Measurements from ENCODE around the gene SKIDA1. TPM values are rescaled to one million over a fixed set of nuclear protein-coding genes. Genes with fewer than 3 reads are reported as not detected.

Gene SKIDA1
- polyA plus RNA-seq, 3 donors: 11.2 to 13.0 (median 11.9) TPM

DNA sequence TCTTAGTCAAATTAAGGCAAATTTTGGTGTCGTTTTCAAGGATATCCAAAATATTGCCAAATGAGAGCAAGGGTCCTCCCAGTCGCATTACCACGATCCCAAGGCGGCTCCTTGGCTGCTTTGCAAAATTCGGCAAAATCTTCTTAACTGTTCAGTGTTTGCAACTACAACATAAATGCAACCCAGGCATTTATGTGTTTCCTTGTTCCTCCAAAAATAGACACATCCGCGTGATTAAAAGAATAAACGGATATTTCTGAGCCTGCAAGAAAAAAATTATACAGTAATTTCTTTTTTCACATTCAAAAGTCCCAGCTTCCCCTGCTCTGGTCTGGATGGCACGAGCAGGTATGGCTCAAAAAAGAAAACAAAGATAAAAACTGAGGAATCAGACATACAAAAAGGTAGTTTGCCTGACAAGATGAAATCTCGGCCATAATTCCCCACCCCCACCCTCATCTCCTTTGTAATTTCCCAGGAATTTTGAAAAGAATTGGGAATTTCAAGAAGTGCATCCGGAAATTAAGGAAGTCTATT is 6.0 kb downstream of the SKIDA1 start:
- peak in 1 of 11 donors; percentile 9 for DNase-seq (ENCODE audit: extremely low read depth in 1 of 11, low read depth in 9 of 11, low spot score in 4 of 11)

DNA sequence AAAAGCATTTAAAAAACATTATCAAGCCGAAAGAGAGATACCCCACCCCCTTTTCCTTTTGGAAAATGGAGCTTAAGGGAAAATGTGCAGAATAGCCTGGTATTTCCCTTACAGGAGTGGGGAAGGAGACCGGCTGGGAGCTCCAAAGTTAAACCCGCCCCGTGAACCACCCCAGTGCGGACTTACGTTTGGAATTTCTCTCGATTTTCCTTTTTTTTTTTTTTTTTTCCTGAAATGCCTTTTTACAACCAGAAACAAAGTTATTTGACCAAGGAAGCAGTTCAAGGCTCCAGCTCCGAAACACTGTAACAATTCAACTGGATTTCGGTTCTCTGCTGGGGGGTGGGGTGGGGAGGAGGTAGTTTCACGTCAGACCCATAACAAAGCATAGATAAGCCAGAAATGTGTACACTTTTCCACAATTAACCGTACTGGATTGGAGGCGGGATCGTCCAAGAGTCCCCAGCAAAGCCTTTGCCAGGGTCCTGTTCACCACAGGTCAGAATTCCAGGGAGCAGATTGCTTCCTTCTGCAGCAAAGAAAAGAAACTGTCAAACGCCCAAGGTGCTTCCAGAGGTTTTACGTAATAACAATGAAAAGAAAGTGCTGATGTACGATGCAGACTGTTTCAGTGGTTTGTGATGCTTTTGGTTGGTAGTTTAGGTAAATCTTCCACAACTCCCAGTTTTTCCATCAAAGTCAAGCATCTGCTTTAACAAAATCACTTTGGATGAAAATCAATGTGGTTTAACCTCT is 6.7 kb downstream of the SKIDA1 start:
- peak in 1 of 11 donors; percentile 67 for DNase-seq (ENCODE audit: extremely low read depth in 1 of 11, low read depth in 9 of 11, low spot score in 4 of 11)

DNA sequence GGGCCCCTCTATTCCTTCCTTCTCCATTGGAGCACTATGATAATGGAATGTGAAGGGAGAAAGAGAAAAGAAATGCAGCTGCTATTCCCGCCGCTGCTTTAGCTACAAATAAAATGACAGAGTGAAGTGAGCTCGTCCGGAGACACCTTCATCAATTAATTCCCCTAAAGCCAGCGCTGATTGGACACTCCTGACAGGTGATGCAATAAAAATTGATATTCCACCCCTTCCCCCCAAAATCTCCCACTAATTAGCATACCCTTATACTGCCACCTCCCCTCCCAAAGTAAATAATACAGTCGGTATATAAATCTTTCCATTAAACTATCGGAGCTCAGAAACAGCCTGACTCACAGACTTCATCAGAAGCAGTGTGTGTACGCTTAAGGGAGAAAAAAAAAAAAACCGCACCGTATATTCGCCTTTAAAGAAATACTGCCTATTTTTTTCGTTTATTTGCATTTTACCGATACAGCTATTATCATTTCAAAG is 7.3 kb downstream of the SKIDA1 start:
- peak in 4 of 11 donors; percentile 85 to 88 (median 86) for DNase-seq (ENCODE audit: extremely low read depth in 1 of 11, low read depth in 9 of 11, low spot score in 4 of 11)

DNA sequence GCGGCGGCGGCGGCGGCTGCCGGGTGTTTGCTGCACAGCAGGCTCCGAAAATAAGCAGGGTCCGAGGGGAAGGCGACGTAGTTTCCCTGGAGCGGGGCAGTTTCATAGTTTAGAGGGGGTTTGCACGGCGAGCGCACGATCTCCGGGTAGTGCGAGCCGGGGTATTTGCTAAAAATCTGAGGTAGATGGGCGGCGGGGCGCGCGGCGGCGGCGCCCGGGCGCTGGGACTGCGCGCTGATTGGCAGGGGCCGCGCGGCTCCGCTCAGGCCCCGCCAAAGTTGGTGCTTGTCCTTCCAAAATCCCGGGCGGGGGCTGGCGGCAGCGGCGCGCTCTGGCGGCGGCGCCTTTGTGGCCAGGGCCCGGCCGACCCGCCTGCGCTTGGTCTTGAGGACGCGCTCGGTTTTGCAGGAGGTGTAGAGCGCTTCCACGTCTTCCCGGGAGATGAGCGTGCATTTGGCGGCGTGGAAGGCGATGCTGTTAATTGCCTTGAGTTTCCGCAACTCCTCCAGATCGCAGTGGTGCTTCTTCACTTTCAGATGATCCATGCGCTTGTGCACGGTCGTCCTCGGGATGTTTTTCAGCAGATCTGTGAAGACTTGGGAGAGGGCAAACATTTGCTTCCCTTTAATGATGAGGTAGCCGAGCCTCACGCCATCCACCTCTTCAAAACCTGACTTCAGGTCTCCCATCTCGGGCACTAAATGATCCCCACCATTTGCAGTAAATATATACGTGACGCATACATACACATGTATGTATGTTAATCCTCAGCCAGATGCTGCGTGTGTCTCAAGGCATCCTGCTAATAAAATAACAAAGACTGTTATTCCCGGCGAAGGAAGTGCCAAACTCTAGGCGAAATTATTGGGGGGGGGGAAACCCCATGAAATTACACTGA is 8.1 kb downstream of the SKIDA1 start:
- peak in 1 of 11 donors; percentile 67 for DNase-seq (ENCODE audit: extremely low read depth in 1 of 11, low read depth in 9 of 11, low spot score in 4 of 11)

DNA sequence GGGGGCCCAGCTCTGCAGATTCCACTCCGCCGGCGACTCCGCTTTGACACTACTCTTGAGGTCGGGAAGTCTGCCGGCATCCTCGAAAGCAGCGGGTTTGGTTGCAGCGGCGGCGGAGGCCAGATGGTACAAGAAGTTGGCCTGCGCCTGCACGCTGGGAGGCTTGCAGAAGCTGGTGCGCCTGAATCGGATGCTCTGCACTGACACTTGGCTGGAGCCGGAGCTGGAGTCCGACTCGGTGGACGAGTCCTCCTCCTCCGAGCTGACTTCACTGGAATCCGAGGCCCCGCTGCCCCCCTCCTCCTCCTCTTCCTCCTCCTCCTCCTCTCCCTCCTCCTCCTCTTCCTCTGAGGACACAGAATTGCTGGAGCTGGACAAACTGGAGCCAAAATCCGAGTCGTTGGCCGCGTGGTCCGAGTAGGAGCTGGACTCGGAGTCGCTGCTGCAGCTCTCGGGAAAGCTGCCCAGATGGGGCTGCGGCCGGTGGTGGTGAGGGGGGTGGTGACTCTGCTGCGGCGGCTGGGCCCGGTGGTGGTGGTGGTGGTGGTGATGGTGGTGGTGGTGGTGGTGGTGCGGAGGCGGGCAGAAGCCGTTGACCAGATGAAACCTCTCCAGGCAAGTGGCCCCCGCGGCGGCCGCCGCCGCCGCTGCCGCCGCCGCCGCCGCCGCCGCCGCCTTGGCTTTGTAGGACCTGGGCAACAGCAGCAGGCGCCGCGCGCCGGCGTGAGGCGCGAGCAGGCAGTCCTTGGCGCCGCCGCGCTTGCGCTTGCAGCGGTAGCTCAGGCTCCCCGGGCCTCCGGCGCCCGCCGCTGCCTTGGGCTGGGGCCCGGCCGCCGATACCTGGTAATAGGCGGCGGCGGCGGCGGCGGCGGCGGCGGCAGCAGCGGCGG is 9.0 kb downstream of the SKIDA1 start:
- no peak for DNase-seq (ENCODE audit: extremely low read depth in 1 of 11, low read depth in 9 of 11, low spot score in 4 of 11)

DNA sequence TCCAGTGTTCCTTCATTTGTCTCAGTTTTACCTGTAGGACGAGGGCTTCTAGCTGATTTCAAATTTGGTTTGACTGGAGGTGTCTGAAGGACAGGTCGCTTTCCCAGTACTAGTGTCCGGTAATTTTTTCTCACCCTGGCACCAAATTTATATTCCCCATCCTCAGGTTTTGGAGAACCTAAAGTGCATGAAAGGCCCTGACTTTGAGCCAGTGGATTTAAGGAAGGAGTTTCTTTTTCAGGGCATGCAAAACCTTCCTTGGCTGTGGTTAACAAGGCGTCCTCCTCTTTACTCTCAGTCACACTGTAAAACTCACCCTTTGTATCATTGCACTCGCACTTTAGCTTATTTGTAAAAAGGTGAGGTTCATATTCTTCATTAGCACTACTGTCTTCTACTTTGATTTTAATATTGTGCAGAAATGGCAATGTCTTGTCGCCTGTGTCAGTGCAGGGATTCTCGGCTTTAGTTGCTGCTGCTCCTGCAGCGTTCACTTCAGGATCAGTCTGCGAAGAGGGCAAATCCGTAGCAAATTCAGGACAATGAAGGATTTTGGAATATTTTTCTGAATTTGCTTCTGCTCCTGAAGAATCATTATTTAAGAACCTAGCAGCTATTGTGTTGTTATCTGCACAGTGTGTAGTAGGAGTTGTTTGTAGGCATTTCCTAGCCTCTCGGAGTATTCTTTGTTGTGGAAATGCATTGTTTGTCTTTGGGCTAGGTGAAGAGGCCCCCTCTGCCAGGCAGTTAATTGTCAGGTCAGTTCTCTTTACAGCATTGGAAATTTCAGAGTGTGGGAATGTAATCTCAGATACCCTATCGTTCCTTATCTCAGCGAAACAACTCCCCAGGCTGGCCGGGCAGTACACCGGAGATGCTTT is 9.9 kb downstream of the SKIDA1 start:
- peak in 1 of 11 donors; percentile 53 for DNase-seq (ENCODE audit: extremely low read depth in 1 of 11, low read depth in 9 of 11, low spot score in 4 of 11)

DNA sequence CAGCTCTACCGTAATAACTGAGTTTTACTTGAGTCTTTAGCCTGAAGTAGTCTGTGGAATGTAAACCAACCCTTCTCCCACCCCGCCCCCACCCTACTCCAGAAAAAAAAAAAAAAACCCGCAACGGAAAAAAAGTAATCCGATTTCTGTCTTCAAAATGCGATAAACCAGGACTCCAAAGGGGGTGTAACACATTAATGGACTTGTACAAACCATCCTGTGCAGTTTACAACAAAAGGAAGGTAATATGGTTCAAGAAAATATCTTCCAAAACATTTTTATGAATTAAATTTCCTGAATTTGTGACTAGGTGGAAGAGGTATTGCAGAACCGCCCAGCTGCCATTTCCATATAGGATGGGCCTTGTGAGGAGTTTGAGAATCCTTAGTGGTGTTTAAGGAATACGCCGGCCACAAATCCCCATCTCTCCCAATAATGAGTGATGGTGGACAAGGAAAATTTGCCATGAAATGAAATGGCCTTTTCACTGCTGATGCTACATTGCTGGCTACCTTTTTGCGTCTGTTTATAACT is 10.6 kb downstream of the SKIDA1 start:
- peak in 1 of 11 donors; percentile 42 for DNase-seq (ENCODE audit: extremely low read depth in 1 of 11, low read depth in 9 of 11, low spot score in 4 of 11)

DNA sequence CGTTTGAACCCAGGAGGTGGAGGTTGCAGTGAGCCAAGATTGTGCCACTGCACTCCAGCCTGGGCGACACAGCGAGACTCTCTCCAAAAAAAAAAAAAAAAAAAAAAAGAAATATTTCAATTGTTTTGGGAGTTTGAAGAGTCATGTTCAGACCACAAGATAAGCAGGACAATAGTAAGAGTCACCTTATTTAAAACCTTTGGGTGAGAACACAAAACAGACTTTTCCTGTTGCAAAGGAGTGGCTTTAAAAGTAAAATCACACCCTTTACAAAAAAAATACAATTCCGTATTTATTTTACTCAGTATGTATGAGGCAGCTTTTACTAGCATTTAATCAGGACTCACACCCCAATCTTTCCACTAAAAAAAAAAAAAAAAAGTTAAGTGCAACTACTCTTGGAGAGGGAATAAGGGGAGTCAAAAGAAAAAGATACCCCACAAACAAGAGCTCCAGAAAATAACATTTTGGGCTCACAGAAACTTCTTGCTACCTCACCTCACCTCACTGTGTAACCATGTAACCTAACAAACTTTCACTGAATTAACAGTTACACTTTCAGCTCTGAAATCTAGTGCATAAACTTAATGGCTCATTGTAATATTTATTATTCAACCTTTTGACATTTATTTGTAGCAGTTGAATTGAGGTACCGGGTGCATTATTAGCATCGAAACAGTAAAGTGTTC is 11.2 kb downstream of the SKIDA1 start:
- peak in 1 of 11 donors; percentile 64 for DNase-seq (ENCODE audit: extremely low read depth in 1 of 11, low read depth in 9 of 11, low spot score in 4 of 11)

DNA sequence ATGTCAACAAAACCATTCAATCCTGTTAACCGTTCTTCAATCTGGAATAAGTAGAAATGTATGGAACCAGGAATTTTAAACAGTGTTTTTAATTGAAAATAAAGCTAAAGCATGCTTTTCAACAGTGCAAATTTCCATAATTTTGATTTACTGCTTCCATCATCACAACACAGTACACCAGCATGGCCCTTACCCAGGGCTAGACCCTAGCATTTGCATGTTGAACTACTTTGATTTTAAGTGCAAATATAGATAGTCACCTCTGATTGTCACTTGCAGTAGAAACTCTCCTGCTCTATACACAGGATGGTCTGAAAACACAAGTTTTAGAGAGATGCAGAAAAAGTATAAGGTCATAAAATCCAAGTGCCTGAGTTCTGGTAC is 12.1 kb downstream of the SKIDA1 start:
- DNase-seq (ENCODE audit: extremely low read depth in 1 of 11, low read depth in 9 of 11, low spot score in 4 of 11): no peak

DNA sequence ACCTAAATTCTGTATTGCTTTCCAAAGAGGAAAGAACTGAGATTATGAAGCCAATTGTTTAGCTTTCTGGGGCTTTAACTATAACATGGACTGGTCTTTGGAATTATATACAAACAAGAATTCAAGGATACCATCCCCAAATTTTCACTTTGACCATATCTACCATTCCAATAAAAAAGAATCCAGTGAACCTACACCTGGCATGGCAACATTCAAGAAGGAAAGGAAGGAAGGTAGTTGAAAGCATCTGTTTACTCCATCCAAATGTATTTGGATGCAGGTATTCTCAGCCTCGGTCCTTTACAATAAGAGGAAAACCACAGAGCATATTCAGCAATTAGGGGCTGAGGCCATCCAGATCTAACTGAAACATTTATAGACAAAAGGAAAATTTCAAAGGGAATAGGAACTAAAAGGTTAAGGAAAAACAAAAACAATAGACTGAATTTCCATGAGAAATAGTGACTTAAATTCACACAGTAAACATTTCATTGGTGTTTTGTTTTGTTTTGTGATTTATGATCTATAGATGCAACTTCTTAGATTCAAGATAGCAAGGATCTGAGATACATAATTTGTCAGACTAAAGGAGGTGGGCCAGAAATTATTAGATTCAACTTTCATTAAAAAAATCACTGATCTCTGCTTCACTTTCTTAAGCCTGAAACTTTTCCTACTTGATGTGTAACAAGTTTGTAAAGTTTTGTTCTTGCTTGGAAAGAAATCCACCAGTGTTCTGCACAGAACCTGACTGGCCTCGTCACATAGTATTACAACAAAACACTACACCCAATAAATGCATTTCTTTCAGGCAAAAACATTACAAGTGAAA is 12.7 kb downstream of the SKIDA1 start:
- DNase-seq (ENCODE audit: extremely low read depth in 1 of 11, low read depth in 9 of 11, low spot score in 4 of 11): no peak

DNA sequence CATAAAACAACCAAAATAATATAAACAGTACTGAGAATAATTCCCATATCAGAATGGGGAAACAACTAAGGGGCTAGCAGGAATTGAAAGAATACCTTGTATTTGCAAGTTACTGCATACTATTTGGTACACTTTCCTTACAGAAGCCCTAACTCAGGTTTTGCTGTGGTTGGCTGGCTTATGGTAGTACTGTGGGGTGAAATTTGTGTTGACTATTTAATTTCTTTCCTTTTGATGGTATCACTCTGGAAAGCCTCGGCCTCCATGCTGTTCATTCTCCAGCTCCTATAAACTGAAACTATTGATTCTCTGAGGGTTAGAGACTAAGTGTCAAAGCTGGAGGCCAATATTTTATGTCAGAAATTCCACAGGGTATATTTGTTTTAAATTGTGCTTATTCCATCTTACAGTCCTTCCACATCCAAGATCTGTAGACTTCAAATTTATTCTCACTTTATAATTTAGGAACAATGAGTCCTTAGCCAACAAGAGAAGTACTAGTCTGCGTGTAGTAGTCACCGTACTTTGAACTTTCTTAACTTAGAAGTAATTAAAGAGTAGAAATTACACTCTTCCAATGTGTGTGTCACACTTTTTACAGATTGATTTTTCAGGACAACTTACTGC is 13.4 kb downstream of the SKIDA1 start:
- DNase-seq (ENCODE audit: extremely low read depth in 1 of 11, low read depth in 9 of 11, low spot score in 4 of 11): no peak

DNA sequence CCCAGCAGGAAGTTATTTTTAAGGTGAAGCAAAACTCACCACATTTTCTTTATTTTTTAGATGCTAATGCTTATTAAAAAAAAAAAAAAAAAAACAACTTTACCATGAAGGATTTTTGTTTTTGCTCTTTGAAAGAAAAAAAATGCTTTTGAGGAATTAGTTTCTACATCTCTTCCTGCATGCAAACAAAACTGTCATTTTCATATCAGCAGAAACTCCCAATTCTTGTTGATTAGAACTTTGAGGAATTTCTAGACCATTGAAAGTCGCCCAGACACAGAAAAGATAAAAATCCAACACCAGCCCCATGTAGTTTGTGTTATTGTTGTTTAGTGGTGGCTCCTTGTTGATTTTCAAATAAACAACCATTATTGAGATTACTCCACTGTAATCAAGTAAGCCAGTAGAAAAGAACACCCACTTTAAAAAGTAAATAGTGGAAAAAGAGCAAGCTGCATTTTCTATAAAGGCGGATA is 14.3 kb downstream of the SKIDA1 start:
- no peak for DNase-seq (ENCODE audit: extremely low read depth in 1 of 11, low read depth in 9 of 11, low spot score in 4 of 11)

DNA sequence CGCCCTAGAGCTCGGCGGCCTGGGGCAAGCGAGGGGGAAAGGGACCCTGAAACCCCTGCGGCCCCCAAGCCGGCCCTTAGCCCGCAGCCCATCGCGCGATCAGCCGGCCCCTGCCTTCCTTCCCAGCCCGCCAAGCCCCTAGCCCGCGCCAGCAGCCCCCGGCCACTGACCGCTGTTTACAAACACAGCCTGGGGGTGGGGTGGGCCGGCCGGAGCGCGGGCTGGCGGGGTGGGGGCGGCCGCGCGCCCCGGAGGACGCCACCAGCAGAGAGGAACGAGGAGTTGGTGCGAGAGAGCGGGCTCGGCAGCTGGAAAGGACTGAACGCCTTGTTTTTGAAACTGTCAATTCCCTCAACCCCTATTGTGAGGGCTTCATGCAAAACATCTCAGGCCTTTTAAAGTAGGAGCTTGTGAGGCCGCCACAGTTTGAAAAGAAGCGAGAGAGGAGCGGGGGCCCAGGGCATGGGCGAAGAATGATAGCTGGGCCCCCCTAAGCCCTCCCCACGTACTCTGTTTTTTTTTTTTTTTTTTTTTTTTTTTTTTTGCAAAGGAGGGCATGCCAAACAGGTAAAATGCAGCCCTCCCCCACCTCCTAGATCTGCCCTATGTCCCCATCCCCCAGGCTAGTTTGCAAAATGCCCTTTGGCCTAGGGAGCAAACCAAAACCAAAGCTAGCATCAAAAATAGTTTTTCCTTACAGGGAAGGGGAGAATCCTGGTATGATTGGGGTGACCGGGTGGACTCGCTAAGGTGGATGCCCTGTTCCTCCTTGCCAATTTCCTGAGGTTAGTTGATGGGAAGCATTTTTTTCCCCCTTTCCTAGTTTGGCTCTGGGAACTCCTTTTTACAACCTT is 15.0 kb downstream of the SKIDA1 start:
- no peak for DNase-seq (ENCODE audit: extremely low read depth in 1 of 11, low read depth in 9 of 11, low spot score in 4 of 11)

DNA sequence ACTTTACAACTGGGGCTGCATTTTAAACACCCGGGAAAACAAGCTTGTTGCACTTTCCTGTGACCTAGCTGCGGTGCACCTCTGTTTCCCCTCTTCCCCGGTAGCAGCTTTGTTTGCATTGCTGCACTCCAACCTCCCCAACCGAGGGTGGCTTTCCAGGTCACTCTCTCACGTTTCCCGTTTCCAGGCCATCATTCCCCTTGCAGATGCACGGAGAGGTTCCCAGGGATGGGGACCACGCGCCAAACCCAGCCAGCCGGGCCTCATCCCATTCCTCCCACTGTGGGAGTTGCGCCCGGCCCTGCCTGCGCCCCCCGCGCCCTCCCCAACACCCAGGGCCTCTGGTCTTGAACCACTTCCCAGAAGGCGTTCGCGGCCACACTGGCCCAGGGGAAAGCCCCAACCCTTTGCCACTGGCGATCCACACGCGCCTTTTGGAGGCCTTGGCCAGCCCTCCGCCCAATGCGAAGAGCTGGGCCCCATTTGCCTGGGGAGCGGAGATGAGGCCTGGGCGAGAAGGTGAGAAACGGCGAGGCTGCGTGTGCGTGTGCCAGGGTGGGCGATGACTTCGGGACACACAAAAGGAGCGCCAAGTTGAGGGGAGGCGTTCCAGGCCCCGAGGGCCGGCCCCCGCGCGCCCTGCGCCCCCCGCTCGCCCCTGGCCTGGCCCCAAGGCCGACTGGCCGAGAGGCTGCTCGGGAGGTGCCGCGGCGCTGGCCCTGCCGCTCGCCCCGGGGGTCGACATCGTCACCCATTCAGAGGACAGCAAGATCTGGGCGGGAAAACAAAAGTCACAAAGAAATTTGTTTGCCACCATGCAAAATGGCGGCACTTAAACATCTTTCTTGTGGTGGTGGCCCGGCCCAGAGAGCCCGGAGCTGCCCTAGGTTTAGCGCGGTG is 15.9 kb downstream of the SKIDA1 start:
- DNase-seq (ENCODE audit: extremely low read depth in 1 of 11, low read depth in 9 of 11, low spot score in 4 of 11): no peak
